Fibroblast of skin of scalp (primary cell): ENCODE measurements around the gene SLC5A2. TPM values are rescaled to one million over a fixed set of nuclear protein-coding genes. Genes with fewer than 3 reads are reported as not detected.
"Not testable (repeated sequence)": the region's sequence is repeated elsewhere in the genome, so short reads cannot be mapped to it uniquely, and the experiment has no call there.

Experiments
- DNase-seq: peaks from one replicate; pipeline ENCODE4 v3.0.0-alpha.2; 2013
- polyA plus RNA-seq, 2 experiments: library from polyadenylated mRNA; unstranded; fragments of 120-200 nt; gene quantifications; one replicate each; pipeline ENCODE4 v1.2.1, GENCODE V29; 2013; ENCODE audit not compliant: insufficient read length in 2 of 2

SLC5A2 gene
- 13.8 TPM for polyA plus RNA-seq (2013, experiment 1 of 2; ENCODE audit: insufficient read length)
- polyA plus RNA-seq (2013, experiment 2 of 2; ENCODE audit: insufficient read length): 18.8 TPM

DNA sequence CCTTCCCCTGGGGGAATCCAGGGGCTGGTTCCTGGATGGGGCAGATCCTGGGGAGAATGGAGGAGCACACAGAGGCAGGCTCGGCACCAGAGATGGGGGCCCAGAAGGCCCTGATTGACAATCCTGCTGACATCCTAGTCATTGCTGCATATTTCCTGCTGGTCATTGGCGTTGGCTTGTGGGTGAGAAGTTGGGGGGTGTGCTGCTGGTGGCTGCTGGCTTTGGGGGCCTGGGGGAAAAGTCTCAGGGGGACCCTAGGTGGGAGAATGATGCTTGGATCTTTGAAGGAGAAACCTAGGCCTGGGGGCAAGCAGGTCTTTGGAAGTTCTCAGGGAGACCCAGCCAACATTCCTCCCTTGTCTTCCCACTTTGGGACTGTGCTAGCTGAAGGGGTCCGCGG is at the start of gene SLC5A2:
SLC5A2 (plus strand) TSS at position 43 of the 400 bp plus-strand sequence; CDS start at position 57, 14 bp downstream.
- no peak for DNase-seq

DNA sequence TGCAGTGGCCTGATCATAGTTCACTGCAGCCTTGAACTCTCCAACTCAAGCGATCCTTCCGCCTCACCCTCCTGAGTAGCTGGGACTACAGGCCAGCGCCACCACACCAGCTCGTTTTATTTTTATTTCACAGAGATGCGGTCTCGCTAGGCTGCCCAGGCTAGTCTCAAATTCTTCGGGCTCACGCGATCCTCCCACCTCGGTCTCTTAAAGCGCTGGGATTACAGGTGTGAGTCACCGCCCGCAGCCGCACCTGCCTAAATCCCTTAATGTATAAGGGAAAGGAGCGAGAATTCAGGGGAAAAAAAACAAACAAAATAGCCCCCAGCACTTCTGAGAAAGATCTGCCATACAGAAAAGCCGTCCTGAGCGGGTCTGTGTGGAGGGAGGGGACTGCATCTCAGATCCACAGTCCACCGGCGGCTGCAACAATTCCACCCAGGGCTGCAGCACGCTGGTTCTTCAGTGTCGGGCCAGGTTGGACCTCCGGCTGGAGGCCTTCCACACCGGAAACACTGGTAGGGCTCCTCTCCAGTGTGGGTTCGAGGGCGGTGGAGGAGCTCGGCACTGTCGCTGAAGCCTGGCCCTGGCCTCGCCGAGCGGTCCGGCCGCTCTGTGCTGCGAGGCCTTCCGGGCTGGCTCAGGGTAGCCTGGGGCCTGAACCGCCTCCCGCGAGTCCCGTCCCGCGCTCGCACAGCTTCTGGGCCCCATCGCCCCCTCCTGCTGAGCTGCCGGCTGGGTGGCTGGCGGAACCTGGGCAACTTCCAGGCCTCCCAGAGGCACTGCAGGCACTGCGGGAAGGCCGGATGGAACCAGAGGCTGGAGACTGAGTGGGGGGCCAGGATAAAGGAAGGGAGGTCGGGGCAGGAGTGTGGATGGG is 47.3 kb upstream of the SLC5A2 start:
- DNase-seq: no peak

GRCh38 chr16:31436221-31437045 is 46.5 kb upstream of the SLC5A2 start:
- DNase-seq: no peak

DNA sequence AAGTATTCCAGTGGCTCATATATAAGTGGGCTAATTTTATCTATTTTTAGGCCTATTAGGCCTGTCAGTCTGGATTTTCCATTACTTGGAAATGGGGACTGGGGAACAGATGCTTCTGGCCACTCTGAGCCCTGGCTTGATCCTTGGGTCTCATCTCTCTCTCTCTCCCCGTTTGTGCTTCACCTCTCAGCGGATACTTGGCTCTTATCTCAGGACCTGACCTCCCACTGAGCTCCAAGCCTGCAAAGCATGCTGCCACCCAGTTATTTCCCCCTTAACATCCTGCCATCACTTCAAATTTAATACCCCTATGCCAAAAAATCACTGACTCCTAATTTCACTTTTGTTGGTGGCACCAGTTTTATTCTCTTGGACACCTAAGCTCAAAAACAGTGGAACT is 44.5 kb upstream of the SLC5A2 start:
- no peak for DNase-seq

DNA sequence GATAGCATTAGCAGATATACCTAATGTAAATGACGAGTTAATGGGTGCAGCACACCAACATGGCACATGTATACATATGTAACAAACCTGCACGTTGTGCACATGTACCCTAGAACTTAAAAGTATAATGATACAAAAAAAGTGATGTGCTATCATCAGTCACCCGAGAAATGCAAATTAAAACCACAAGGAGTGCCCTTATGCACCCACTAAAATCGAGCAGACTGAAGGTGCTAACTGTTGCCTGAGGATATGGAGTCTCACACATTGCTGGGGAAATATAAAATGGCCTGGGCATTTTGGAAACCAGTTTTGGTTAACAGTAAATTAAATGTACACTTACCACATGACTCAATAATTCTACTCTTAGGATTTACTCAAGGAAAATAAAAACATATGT is 43.9 kb upstream of the SLC5A2 start:
- not testable (repeated sequence) for DNase-seq

- DNase-seq: no peak
Observed at GRCh38 chr16:31439519-31439918, 43.4 kb upstream of the SLC5A2 start.

- DNase-seq: peak; percentile 39
Observed at GRCh38 chr16:31440516-31441184, 42.3 kb upstream of the SLC5A2 start.

DNA sequence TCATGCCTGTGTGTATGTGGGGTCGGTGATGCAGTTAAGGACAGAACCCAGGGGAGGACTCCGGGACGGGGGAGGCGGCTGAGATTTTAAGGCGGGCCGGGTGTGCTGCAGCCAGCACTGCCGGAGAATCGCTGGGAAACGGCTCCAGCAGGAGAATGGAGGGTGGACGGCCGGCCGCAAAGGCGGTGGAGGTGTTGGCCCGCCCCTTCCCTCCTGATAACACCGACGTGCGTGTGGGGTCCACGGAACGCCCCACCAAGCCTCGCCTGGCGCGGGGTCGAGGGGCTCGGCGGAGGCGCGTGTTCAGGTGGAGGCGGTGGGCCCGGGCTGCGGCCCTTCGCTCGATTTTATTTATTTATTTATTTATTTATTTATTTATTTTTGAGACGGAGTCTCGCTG is 41.0 kb upstream of the SLC5A2 start:
- DNase-seq: no peak

DNA sequence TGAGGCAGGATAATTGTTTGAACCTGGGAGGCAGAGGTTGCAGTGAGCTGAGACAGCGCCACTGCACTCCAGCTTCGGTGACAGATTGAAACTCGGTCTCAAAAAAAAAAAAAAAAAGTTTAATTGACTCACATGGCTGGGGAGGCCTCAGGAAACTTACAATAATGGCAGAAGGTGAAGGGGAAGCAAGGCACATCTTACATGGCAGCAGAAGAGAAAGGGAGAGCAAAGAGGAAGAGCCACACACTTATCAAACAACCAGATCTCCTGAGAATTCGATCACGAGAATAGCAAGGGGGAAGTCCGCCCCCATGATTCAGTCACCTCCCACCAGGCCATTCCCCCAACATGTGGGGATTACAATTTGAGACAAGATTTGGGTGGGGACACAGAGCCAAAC is 37.0 kb upstream of the SLC5A2 start:
- not testable (repeated sequence) for DNase-seq

- no peak for DNase-seq
Observed at GRCh38 chr16:31451201-31451600, 31.7 kb upstream of the SLC5A2 start.

- DNase-seq: peak; percentile 82
Observed at GRCh38 chr16:31451681-31452351, 31.1 kb upstream of the SLC5A2 start.

DNA sequence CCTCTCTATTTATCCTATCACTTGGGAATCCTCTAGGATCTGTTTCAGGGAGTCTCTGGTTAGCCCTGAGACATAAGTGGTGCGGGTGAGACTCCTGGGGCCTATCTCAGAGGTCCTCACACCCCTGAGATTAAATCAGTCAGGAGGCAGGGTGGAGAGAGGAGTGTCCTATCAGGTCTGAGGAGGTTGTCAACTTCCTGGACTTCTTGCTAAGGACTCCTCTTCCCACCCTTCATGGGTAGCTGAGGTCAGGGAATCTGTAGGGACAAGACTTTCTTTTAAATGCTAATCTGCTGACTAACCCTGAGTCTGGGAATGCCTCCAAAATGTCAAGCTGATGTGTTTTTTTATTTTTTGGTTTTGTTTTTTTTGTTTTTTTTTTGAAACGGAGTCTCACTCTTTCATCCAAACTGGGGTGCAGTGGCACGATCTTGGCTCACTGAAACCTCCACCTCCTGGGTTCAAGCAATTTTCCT is 30.3 kb upstream of the SLC5A2 start:
- peak; percentile 95 for DNase-seq

DNA sequence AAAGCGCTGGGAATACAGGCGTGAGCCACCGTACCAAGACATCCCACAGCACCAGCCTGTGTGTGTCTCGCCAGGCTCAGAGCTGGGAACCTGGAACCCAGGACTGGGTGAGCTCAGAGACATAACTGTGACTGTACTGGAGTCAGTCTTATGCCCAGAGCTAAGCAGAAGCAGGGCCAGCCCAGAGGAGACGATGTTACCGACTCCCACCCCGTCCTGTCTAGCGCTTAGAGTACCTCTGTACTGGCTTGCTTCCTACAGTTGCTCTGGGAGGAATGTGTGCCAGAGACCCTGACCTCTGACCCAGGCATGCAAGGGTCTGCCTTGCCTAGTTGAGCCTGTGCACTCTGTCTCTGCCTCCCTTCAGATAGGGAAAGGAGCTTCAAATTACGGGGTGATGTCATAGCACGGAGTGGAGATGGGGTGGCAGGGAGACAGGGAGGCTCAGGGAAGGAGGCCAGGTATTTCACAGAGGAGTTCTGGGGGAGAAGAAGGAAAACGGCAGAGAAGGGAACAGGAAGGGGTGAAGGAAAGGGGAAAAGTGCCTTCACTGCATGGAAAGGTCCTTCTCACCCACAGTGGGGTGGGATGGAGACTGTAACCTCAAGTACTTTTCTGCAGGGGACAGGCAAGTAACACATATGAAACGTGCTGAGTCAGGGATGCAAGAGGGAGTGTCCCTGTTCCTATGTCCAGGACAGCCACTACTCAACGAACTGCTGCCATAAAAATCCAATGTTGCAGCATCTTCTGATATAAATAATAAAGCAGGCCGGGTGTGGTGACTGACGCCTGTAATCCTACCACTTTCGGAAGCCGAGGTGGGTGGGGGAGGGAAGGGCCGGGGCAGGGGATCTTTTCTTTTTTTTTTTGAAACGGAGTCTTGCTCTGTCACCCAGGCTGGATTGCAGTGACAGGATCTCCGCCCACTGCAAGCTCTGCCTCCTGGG is 29.4 kb upstream of the SLC5A2 start:
- DNase-seq: peak; percentile 78

DNA sequence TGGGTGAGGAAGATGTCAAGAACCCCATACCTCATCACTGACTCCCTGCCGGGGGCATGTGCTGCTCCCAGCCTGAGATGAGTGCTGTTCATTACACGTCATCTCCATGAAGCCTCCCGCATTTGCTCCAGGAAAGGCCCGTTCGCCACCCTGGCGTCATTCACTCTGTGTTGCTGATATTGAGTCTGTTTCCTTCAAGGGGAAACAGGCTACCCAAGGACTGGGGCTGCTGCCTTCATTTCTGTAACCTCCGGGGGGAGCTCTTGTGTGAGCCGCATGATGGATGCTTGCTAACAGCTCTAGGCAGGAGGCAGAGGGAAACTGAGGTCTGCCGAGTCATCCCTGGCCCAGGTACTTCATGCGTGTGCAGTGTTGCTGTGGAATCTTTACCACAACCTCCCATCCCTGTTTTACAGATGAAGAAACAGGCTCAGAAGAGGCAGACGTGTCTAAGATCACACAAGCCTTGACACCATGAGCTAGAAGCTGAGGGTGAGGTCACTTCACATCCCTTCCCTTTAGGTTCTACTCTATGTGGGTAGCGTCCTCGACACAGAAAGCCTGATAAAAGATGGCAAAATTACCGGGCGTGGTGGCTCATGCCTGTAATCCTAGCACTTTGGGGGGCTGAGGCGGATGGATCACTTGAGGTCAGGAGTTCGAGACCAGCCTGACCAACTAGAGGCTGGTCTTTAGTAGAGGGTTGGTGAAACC is 27.2 kb upstream of the SLC5A2 start:
- no peak for DNase-seq

- DNase-seq: no peak
Observed at GRCh38 chr16:31456988-31457360, 25.9 kb upstream of the SLC5A2 start.

- no peak for DNase-seq
Observed at GRCh38 chr16:31458073-31458843, 24.7 kb upstream of the SLC5A2 start.

DNA sequence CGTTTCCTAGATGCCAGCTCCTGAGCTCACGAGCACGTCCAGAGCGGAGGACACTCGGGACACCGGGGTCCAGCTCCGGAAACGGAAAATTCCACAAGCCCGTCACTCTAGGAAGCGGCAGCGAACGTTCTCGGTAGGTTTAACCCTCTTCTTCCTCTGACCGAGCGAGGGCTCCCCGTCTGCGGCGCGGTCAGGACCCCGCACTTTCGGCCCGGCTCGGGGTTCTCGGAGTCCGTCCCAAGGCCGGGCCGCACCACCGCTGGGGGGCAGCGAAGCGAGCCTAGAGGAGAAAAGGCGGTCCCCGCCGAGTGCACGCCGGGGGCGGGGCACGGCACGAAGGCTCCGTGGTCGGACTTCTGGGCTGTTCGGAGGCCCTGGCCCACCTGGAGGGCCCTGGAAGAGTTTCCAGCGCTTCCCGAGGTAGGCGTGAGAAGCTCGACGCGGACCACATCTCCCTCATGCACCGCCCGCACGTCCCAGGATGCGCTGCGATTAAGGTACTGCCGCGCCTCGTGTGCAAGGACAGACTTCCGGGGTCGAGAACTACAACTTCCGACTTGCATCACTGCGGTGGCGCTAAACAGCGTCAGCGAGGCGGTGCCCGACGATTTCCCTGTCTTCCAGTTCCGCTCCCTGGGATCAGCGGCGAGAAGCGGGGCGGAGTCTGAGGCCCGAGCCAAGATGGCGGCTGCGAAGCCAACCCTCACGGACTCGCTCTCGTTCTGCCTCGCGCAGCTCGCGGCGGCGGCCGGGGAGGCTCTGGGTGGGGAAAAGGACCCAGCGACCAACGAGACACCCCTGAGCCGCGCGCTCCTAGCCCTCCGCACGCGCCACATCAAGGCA is 23.9 kb upstream of the SLC5A2 start, which contains the start of gene ARMC5:
ARMC5 (plus strand) TSS at position 658 of the 843 bp plus-strand sequence; CDS start at position 682, 24 bp downstream.
- DNase-seq: peak; percentile 99
